KMS-11 (cell line): ENCODE data around the gene KIF1A.

Experiments used
- H2AFZ ChIP-seq: fragments of 200-600 bp; sonication (generic); 2 replicates; pipeline ENCODE4 v1.6.1; 2016; ENCODE audit warnings: antibody characterized with exemption, mixed run types, low read depth
- H3K27ac ChIP-seq: fragments of 200-600 bp; sonication (generic); 2 replicates; pipeline ENCODE4 v1.6.1; 2016; ENCODE audit warnings: mild to moderate bottlenecking, mixed run types
- H3K27me3 ChIP-seq: fragments of 200-600 bp; sonication (generic); 2 replicates; pipeline ENCODE4 v1.6.1; 2017; ENCODE audit warnings: mild to moderate bottlenecking, low read depth, mixed run types, moderate library complexity; ENCODE audit not compliant: insufficient read depth
- H3K36me3 ChIP-seq: fragments of 200-600 bp; sonication (generic); 2 replicates; pipeline ENCODE4 v1.6.1; 2017; ENCODE audit warnings: mild to moderate bottlenecking, mixed run types; ENCODE audit not compliant: insufficient read depth
- H3K4me1 ChIP-seq: fragments of 200-600 bp; sonication (generic); 2 replicates; pipeline ENCODE4 v1.6.1; 2016; ENCODE audit warnings: mild to moderate bottlenecking, low read depth, mixed run types; ENCODE audit not compliant: poor library complexity, severe bottlenecking
- H3K4me2 ChIP-seq: fragments of 200-600 bp; sonication (generic); 2 replicates; pipeline ENCODE4 v1.7.0; 2016; ENCODE audit warnings: mild to moderate bottlenecking, mixed run types
- H3K4me3 ChIP-seq: fragments of 200-600 bp; sonication (generic); IDR thresholded peaks from 2 replicates; pipeline ENCODE4 v1.6.1; 2017; ENCODE audit warnings: low read depth, low read length, mixed read lengths; ENCODE audit not compliant: insufficient read depth
- H3K79me2 ChIP-seq: fragments of 200-600 bp; sonication (generic); 2 replicates; pipeline ENCODE4 v1.6.1; 2016; ENCODE audit warnings: low read depth, mixed run types; ENCODE audit not compliant: insufficient read depth
- H3K9ac ChIP-seq: fragments of 200-600 bp; sonication (generic); 2 replicates; pipeline ENCODE4 v1.6.1; 2016; ENCODE audit warnings: mild to moderate bottlenecking, mixed run types
- H4K20me1 ChIP-seq: fragments of 200-600 bp; sonication (generic); 2 replicates; pipeline ENCODE4 v1.6.1; 2016; ENCODE audit warnings: mild to moderate bottlenecking, mixed run types; ENCODE audit not compliant: insufficient read depth
- CTCF ChIP-seq: fragments of 200-600 bp; sonication (generic); conservative IDR thresholded peaks from 2 replicates; pipeline ENCODE4 v1.6.1; 2017; ENCODE audit warnings: low read depth, mild to moderate bottlenecking, antibody characterized with exemption, low read length, moderate library complexity, mixed read lengths

KIF1A gene

DNA sequence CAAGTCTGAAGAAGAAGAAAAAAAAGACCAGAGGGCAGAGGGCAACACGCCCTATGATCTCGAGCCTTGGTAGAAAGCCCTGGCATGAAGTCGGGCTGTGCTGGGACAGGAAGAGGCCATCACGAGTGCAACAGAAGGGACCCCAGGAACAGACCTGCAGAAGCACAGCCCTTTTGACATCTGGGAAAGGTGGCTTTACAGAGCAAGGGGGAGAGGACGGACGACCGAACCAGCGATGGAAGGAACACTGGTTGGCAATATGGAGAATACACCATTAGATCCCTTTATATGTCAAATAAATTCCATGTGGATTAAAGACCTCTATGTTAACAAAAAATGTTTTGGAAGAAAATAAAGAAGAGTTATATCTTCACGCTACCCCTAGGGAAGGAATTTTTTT lies 10.7 kb downstream of the KIF1A start:
- Histone ChIP-seq H3K4me1 (no peaks in the 10 kb centered on the region), H3K36me3 (no peaks in the 10 kb centered on the region), H3K9ac (no peak overlapping the region), H2AFZ (no peak overlapping the region), H3K4me2 (no peak overlapping the region), H3K4me3 (no peak overlapping the region), H3K79me2 (no peaks in the 10 kb centered on the region), H3K27ac (no peak overlapping the region), H4K20me1 (no peaks in the 10 kb centered on the region), H3K27me3 (peaks cover 25% of the 10 kb centered on the region; the same call in 1 of the 2 replicates)
- TF ChIP-seq CTCF: no peak

DNA sequence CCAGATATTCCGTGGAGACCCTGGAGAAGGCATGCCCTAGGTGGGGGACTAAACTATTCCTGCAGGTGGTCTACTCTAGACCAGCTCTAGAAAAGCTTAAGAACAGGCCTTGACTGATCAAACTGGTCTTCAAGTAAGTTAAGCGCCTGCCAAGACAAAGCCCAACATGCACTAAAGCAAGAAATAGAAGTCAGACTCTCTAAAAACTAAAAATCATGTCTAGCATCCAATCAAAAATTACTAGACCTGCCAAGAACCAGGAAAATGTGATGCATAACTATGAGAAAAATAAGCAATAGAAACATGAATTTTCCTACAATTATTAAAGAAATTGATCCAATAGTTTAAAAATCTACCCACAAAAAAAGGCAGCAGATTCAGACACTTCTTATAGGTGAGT lies 13.6 kb downstream of the KIF1A start:
- no peak overlapping the region for H3K4me3 ChIP-seq
- H3K4me1 ChIP-seq: no peaks in the 10 kb centered on the region
- no peak for TF ChIP-seq CTCF
- H4K20me1 ChIP-seq: no peaks in the 10 kb centered on the region
- H3K36me3 ChIP-seq: no peaks in the 10 kb centered on the region
- no peaks in the 10 kb centered on the region for H3K79me2 ChIP-seq
- peaks cover 18% of the 10 kb centered on the region; the same call in 1 of the 2 replicates for H3K27me3 ChIP-seq
- no peak overlapping the region for H3K27ac ChIP-seq
- H2AFZ ChIP-seq: no peak overlapping the region
- no peak overlapping the region for H3K9ac ChIP-seq
- no peak overlapping the region for H3K4me2 ChIP-seq

DNA sequence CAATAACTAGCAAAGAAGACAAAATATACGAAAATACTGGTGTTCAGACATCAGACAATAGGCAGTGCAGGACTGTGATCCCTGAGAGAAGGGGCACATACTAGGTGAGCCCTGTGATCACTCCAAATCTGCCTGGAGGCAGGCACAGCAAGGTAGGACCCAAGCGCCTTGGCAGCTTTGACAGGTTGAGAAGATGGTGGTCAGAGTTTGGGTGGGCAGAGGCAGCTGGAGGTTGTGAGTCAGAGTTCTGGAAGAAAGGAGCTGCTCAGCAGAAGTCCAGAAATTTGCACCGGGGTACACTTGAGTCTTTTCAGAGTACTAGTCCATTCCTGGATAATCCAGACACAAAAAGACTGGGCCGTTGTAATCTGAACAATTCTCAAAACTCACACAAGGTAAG lies 14.0 kb downstream of the KIF1A start:
- Histone ChIP-seq H3K27me3 (peaks cover 22% of the 10 kb centered on the region; the same call in 1 of the 2 replicates), H3K27ac (no peak overlapping the region), H3K4me3 (no peak overlapping the region), H3K9ac (no peak overlapping the region), H3K4me2 (no peak overlapping the region), H3K79me2 (no peaks in the 10 kb centered on the region), H4K20me1 (no peaks in the 10 kb centered on the region), H2AFZ (no peak overlapping the region), H3K36me3 (no peaks in the 10 kb centered on the region), H3K4me1 (no peaks in the 10 kb centered on the region)
- no peak for TF ChIP-seq CTCF

GRCh38 chr2:240803191-240803590 lies 16.8 kb downstream of the KIF1A start:
- no peak overlapping the region for H3K9ac ChIP-seq
- H3K4me1 ChIP-seq: no peaks in the 10 kb centered on the region
- H2AFZ ChIP-seq: no peak overlapping the region
- H3K36me3 ChIP-seq: no peaks in the 10 kb centered on the region
- H3K27me3 ChIP-seq: peaks cover 37% of the 10 kb centered on the region; the same call in 1 of the 2 replicates
- no peaks in the 10 kb centered on the region for H3K79me2 ChIP-seq
- H3K4me2 ChIP-seq: no peak overlapping the region
- no peak overlapping the region for H3K4me3 ChIP-seq
- no peak for TF ChIP-seq CTCF
- H4K20me1 ChIP-seq: no peaks in the 10 kb centered on the region
- H3K27ac ChIP-seq: no peak overlapping the region
